ENCODE measurements around the gene CCDC152.
"Not testable (repeated sequence)": the region's sequence is repeated elsewhere in the genome, so short reads cannot be mapped to it uniquely, and the experiment has no call there.

The CCDC152 gene

GRCh38 chr5:42840842-42841567 is 84.4 kb downstream of the CCDC152 start:
- Histone ChIP-seq H3K4me3 (ENCODE audit: low read depth in 1 of 2, low read length in 2 of 2) (no peak overlapping the region), H3K27me3 (ENCODE audit: low read depth, low read length) (no peaks in the 10 kb centered on the region), H3K9me3 (ENCODE audit: control insufficient read depth in 1 of 2, low read length in 2 of 2) (no peaks in the 10 kb centered on the region), H3K36me3 (ENCODE audit: control insufficient read depth in 1 of 2, insufficient read depth in 2 of 2, low read length in 2 of 2) (no peaks in the 10 kb centered on the region), H3K27ac (ENCODE audit: low read length) (peak overlapping the region; percentile 35), H3K4me1 (ENCODE audit: control insufficient read depth in 1 of 2, insufficient read depth in 2 of 2, low read length in 2 of 2) (peaks cover 3 to 7% of the 10 kb centered on the region in 2 donors)

- Histone ChIP-seq H3K4me1 (ENCODE audit: control insufficient read depth in 1 of 2, insufficient read depth in 2 of 2, low read length in 2 of 2) (peaks cover 3 to 7% of the 10 kb centered on the region in 2 donors), H3K27ac (ENCODE audit: low read length) (no peak overlapping the region), H3K4me3 (ENCODE audit: low read depth in 1 of 2, low read length in 2 of 2) (no peak overlapping the region), H3K9me3 (ENCODE audit: control insufficient read depth in 1 of 2, low read length in 2 of 2) (no peaks in the 10 kb centered on the region), H3K36me3 (ENCODE audit: control insufficient read depth in 1 of 2, insufficient read depth in 2 of 2, low read length in 2 of 2) (no peaks in the 10 kb centered on the region), H3K27me3 (ENCODE audit: low read depth, low read length) (no peaks in the 10 kb centered on the region)
These were observed 86.5 kb downstream of the CCDC152 start for GRCh38 chr5:42842921-42843641.

GRCh38 chr5:42843675-42844292 is 87.2 kb downstream of the CCDC152 start:
- Histone ChIP-seq H3K27me3 (ENCODE audit: low read depth, low read length) (no peaks in the 10 kb centered on the region), H3K27ac (ENCODE audit: low read length) (no peak overlapping the region), H3K4me3 (ENCODE audit: low read depth in 1 of 2, low read length in 2 of 2) (no peak overlapping the region), H3K4me1 (ENCODE audit: control insufficient read depth in 1 of 2, insufficient read depth in 2 of 2, low read length in 2 of 2) (peaks cover 3 to 7% of the 10 kb centered on the region in 2 donors), H3K36me3 (ENCODE audit: control insufficient read depth in 1 of 2, insufficient read depth in 2 of 2, low read length in 2 of 2) (no peaks in the 10 kb centered on the region), H3K9me3 (ENCODE audit: control insufficient read depth in 1 of 2, low read length in 2 of 2) (no peaks in the 10 kb centered on the region)

- not testable (repeated sequence) for H3K27me3 ChIP-seq (ENCODE audit: low read depth, low read length); H3K4me1 ChIP-seq (ENCODE audit: control insufficient read depth in 1 of 2, insufficient read depth in 2 of 2, low read length in 2 of 2); H3K9me3 ChIP-seq (ENCODE audit: control insufficient read depth in 1 of 2, low read length in 2 of 2); H3K36me3 ChIP-seq (ENCODE audit: control insufficient read depth in 1 of 2, insufficient read depth in 2 of 2, low read length in 2 of 2); H3K4me3 ChIP-seq (ENCODE audit: low read depth in 1 of 2, low read length in 2 of 2); H3K27ac ChIP-seq (ENCODE audit: low read length)
These were observed 87.8 kb downstream of the CCDC152 start for GRCh38 chr5:42844408-42844807.

- no peak overlapping the region for H3K4me3 ChIP-seq (ENCODE audit: low read depth in 1 of 2, low read length in 2 of 2)
- H3K27me3 ChIP-seq (ENCODE audit: low read depth, low read length) = no peaks in the 10 kb centered on the region
These were observed 91.9 kb downstream of the CCDC152 start for GRCh38 chr5:42848545-42848944.

GRCh38 chr5:42851481-42851880 is 94.9 kb downstream of the CCDC152 start:
- no peaks in the 10 kb centered on the region for H3K36me3 ChIP-seq (ENCODE audit: control insufficient read depth in 1 of 2, insufficient read depth in 2 of 2, low read length in 2 of 2)
- H3K4me1 ChIP-seq (ENCODE audit: control insufficient read depth in 1 of 2, insufficient read depth in 2 of 2, low read length in 2 of 2) = no peaks in the 10 kb centered on the region
- H3K27ac ChIP-seq (ENCODE audit: low read length) = no peak overlapping the region
- H3K4me3 ChIP-seq (ENCODE audit: low read depth in 1 of 2, low read length in 2 of 2) = no peak overlapping the region
- no peaks in the 10 kb centered on the region for H3K27me3 ChIP-seq (ENCODE audit: low read depth, low read length)
- H3K9me3 ChIP-seq (ENCODE audit: control insufficient read depth in 1 of 2, low read length in 2 of 2) = no peaks in the 10 kb centered on the region

More at GRCh38 chr5:42848545-42848944, 91.9 kb downstream of the CCDC152 start:
- H3K36me3 ChIP-seq (ENCODE audit: control insufficient read depth in 1 of 2, insufficient read depth in 2 of 2, low read length in 2 of 2) = no peaks in the 10 kb centered on the region
- H3K27ac ChIP-seq (ENCODE audit: low read length) = no peak overlapping the region
- H3K9me3 ChIP-seq (ENCODE audit: control insufficient read depth in 1 of 2, low read length in 2 of 2) = no peaks in the 10 kb centered on the region
- H3K4me1 ChIP-seq (ENCODE audit: control insufficient read depth in 1 of 2, insufficient read depth in 2 of 2, low read length in 2 of 2) = no peaks in the 10 kb centered on the region

Measured in muscle layer of duodenum (tissue), 2 donors.